K562 (cell line): ENCODE results near the gene OPCML. TPM values are rescaled to one million over a fixed set of nuclear protein-coding genes. Genes with fewer than 3 reads are reported as not detected.

Experiments
- ATAC-seq: fragments of 200-7000 bp; cut with Tn5 transposase; 3 replicates; pipeline ENCODE4 v1.9.1; 2020; ENCODE audit warnings: moderate library complexity
- BruUV-seq: library from RNA; stranded (reverse); fragments of 400-500 nt; replicated peaks from 2 replicates; lab custom pipeline; 2021; lab: Mats Ljungman, UMichigan
- CTCF ChIA-PET: fragments of 300-600 bp; formaldehyde crosslinking; extraction: SDS; loops from one replicate; lab custom pipeline; 2021; ENCODE audit warnings: low intra/inter-chr PET ratio; lab: Yijun Ruan, JAX
- POLR2A ChIA-PET: fragments of 300-600, 350-650 bp; sonication (Branson Sonifier 250); formaldehyde crosslinking; extraction: SDS; loops from one replicate; lab custom pipeline; 2021; ENCODE audit warnings: antibody characterized with exemption, inconsistent platforms; lab: Yijun Ruan, JAX
- DNase-seq, 4 experiments: peaks; one replicate each; pipeline versions ENCODE4 v3.0.0 to v3.0.0-alpha.2; 2011 to 2018; ENCODE audit warnings: low spot score in 3 of 4, mixed read lengths in 3 of 4; ENCODE audit errors: extremely low read depth in 1 of 4
- FAIRE-seq: peaks from 2 replicates; lab custom pipeline; 2011; peaks lifted over from hg19 to GRCh38; lab: Jason Lieb, UNC
- H2AFZ ChIP-seq: 2 replicates; pipeline ENCODE4 v1.6.0; 2011; ENCODE audit warnings: low read depth, low read length, control low read depth, inconsistent platforms
- H3K27ac ChIP-seq: fragments of 200-600 bp; 3 replicates; pipeline ENCODE4 v1.8.0; 2011; ENCODE audit warnings: low read depth, mild to moderate bottlenecking, control low read depth, inconsistent platforms, low read length, moderate library complexity, mixed read lengths; ENCODE audit errors: extremely low read depth
- H3K27me3 ChIP-seq, 2 experiments: fragments of 300-600 bp in 1 of 2; 2 replicates in 1 of 2; 3 replicates in 1 of 2; pipeline versions ENCODE4 v1.6.0 to v1.8.0; 2011; ENCODE audit warnings: inconsistent platforms in 2 of 2, low read length in 2 of 2, mild to moderate bottlenecking in 1 of 2, mixed read lengths in 1 of 2, moderate library complexity in 1 of 2; ENCODE audit not compliant: control insufficient read depth in 2 of 2, insufficient read depth in 2 of 2
- H3K36me3 ChIP-seq: fragments of 300-600 bp; 3 replicates; pipeline ENCODE4 v1.8.0; 2011; ENCODE audit warnings: mild to moderate bottlenecking, low read length, inconsistent platforms; ENCODE audit not compliant: control insufficient read depth, insufficient read depth
- H3K4me1 ChIP-seq, 2 experiments: fragments of 200-600 bp in 1 of 2; replicated peaks in 1 of 2; 2 replicates in 1 of 2; 3 replicates in 1 of 2; pipeline versions ENCODE4 v1.5.1 to v1.8.0; 2011; ENCODE audit warnings: inconsistent platforms in 2 of 2, low read length in 2 of 2, mild to moderate bottlenecking in 1 of 2, mixed read lengths in 1 of 2, moderate library complexity in 1 of 2; ENCODE audit not compliant: control insufficient read depth in 2 of 2, insufficient read depth in 2 of 2
- H3K4me2 ChIP-seq: 2 replicates; pipeline ENCODE4 v1.6.1; 2011; ENCODE audit warnings: low read length, control low read depth, inconsistent platforms, mixed read lengths; ENCODE audit not compliant: insufficient read depth
- H3K4me3 ChIP-seq: fragments of 200-600 bp; sonication (generic), shearing (Covaris generic); 2 replicates; pipeline ENCODE4 v1.5.1; 2016; ENCODE audit warnings: control low read depth, inconsistent platforms
- H3K79me2 ChIP-seq: fragments of 200-600 bp; 3 replicates; pipeline ENCODE4 v1.8.0; 2011; ENCODE audit warnings: low read length, inconsistent platforms; ENCODE audit not compliant: control insufficient read depth, insufficient read depth
- H3K9ac ChIP-seq, 2 experiments: 2 replicates each; pipeline versions ENCODE4 v1.6.0 to v1.6.1; 2011; ENCODE audit warnings: low read depth in 2 of 2, low read length in 2 of 2, control low read depth in 1 of 2, inconsistent platforms in 1 of 2, mild to moderate bottlenecking in 1 of 2, mixed read lengths in 1 of 2; ENCODE audit not compliant: insufficient read depth in 1 of 2
- H3K9me1 ChIP-seq: one replicate; pipeline ENCODE4 v1.6.0; 2011; ENCODE audit warnings: inconsistent platforms, mild to moderate bottlenecking, low read length, moderate library complexity; ENCODE audit not compliant: control insufficient read depth, insufficient read depth
- H3K9me3 ChIP-seq: replicated peaks from 2 replicates; pipeline ENCODE4 v1.5.1; 2011; ENCODE audit warnings: low read depth, low read length, inconsistent platforms; ENCODE audit not compliant: control insufficient read depth, insufficient read depth
- H4K20me1 ChIP-seq: replicated peaks from 2 replicates; pipeline ENCODE4 v1.6.1; 2011; ENCODE audit warnings: low read length, inconsistent platforms, mixed read lengths; ENCODE audit not compliant: control insufficient read depth, insufficient read depth
- BDP1 ChIP-seq: IDR thresholded peaks from 3 replicates; pipeline ENCODE4 v1.6.1; 2011; ENCODE audit not compliant: insufficient read length, insufficient read depth
- CHCHD3 ChIP-seq: fragments of 250-450 bp; sonication (Bioruptor Pico); IDR thresholded peaks from 2 replicates; pipeline ENCODE4 v2.1.2; 2022; ENCODE audit warnings: mild to moderate bottlenecking
- HNRNPLL ChIP-seq: fragments of 200-400 bp; formaldehyde crosslinking; IDR thresholded peaks from 2 replicates; pipeline ENCODE4 v1.6.1; 2017; ENCODE audit warnings: low read length, low read depth, mild to moderate bottlenecking; ENCODE audit not compliant: poor library complexity, severe bottlenecking
- HSF4 ChIP-seq: fragments of 250-450 bp; sonication (Bioruptor Pico); IDR thresholded peaks from 2 replicates; pipeline ENCODE4 v2.1.2; 2022; ENCODE audit warnings: mild to moderate bottlenecking, moderate library complexity, borderline replicate concordance
- L3MBTL2 ChIP-seq: fragments of 450-650 bp; IDR thresholded peaks from 2 replicates; pipeline ENCODE4 v1.6.1; 2016; ENCODE audit warnings: mild to moderate bottlenecking, moderate library complexity
- TSC22D4 ChIP-seq: fragments of 450-650 bp; IDR thresholded peaks from 2 replicates; pipeline ENCODE4 v1.6.1; 2016; ENCODE audit warnings: missing genetic modification characterization, missing biosample characterization, control low read depth
- ZNF282 ChIP-seq: sonication (generic); formaldehyde crosslinking; IDR thresholded peaks from 2 replicates; pipeline ENCODE4 v1.8.1; 2023; ENCODE audit warnings: missing genetic modification reagents
- ZNF311 ChIP-seq: fragments of 250-450 bp; sonication (Bioruptor Pico); IDR thresholded peaks from 2 replicates; pipeline ENCODE4 v1.4.0; 2020; ENCODE audit warnings: mild to moderate bottlenecking, moderate library complexity
- ZNF584 ChIP-seq: fragments of 200-800 bp; sonication (Bioruptor generic); IDR thresholded peaks from 2 replicates; pipeline ENCODE4 v1.6.1; 2016; ENCODE audit warnings: low read depth, mild to moderate bottlenecking, missing genetic modification characterization, missing compliant biosample characterization
- WGBS: fragments of 100-300 bp; shearing (Covaris generic); methylation state at CpG from one replicate; pipeline ENCODE4 v1.1.6; 2016; ENCODE audit warnings: low coverage, mixed read lengths; ENCODE audit not compliant: insufficient coverage; ENCODE audit errors: missing lambda C conversion rate; 5-methylcytosine and 5-hydroxymethylcytosine counted together
- in situ Hi-C: fragments of 300-500 bp; cut with MboI; formaldehyde crosslinking; loops from 4 replicates; pipeline ENCODE4 v1.15.0; 2018; ENCODE audit warnings: inconsistent platforms, mixed read lengths
- intact Hi-C: fragments of 100-400 bp; cut with micrococcal nuclease; formaldehyde crosslinking; loops from 2 replicates; pipeline ENCODE4 v1.14.2; 2022
- polyA plus RNA-seq, 8 experiments: library from polyadenylated mRNA; depleted of rRNA in 4 of 8; stranded (reverse) in 5 of 8; unstranded in 3 of 8; fragments of >200 nt; fragmentation: Nextera tagmentation in 2 of 8; fragmentation: Illumina TruSeq in 1 of 8; extraction: Ambion mirVana in 2 of 8; extraction: Trizol in 1 of 8; gene quantifications; 2 replicates each; pipeline versions ENCODE4 v1.2.1 to v1.2.3, GENCODE V29; 2011 to 2014; ENCODE audit warnings: inconsistent platforms in 1 of 8, missing spikeins in 1 of 8
- total RNA-seq, 7 experiments: library from RNA; depleted of rRNA in 6 of 7; stranded (reverse); fragments of >200 nt in 6 of 7; fragmentation: Illumina TruSeq in 2 of 7; extraction: Trizol in 2 of 7; gene quantifications; 2 replicates each; pipeline versions ENCODE4 v1.2.1 to v1.2.3, GENCODE V29; 2011 to 2021; ENCODE audit warnings: low replicate concordance in 1 of 7
- TF ChIP-seq, protein P1 (sequence below), 2 experiments: fragments of 250-450 bp in 1 of 2; fragments of 450-650 bp in 1 of 2; sonication (Bioruptor Pico) in 1 of 2; IDR thresholded peaks; 2 replicates each; pipeline versions ENCODE4 v1.6.1 to v1.8.0; 2016 to 2021; ENCODE audit warnings: mild to moderate bottlenecking in 2 of 2, moderate library complexity in 2 of 2, missing compliant biosample characterization in 1 of 2, missing genetic modification characterization in 1 of 2
- TF ChIP-seq, protein P2 (sequence below): fragments of 250-450 bp; sonication (Bioruptor Pico); IDR thresholded peaks from 2 replicates; pipeline ENCODE4 v1.8.0; 2021; ENCODE audit warnings: mild to moderate bottlenecking, moderate library complexity
- TF ChIP-seq, protein P3 (sequence below): fragments of 250-450 bp; sonication (Bioruptor Pico); IDR thresholded peaks from 2 replicates; pipeline ENCODE4 v1.8.0; 2021; ENCODE audit warnings: borderline replicate concordance, mild to moderate bottlenecking, moderate library complexity; ENCODE audit not compliant: poor library complexity, severe bottlenecking

The OPCML gene
- total and polyA plus RNA-seq, 9 of the 15 experiments (the other 6 are each of a cell fraction or from before 2014, with no cell fraction given) = not detected

DNA sequence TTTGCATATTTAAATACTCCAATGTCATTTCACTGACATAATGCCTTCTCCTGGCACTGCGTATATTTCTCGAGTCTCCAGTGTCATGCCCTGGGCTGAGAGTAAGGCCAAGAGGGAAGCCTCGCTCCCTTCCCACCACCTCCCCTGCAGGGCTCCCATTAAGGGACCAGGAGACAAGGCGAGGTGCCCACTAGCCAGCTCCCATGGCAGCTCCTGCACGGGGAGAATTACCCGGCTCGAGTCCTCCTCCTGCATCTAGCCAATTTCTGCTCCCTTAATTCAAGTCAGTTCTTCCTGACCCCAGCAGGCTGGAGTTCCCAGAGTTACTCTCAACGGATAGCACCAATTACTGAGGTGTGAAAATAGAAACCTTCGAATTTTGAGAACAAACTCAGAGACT, 31.9 kb downstream of the OPCML start:
- no peak for ATAC-seq
- DNase-seq = no peak
- no TSS peak for BruUV-seq
- WGBS = 0% methylated on average over 9 of the region's 9 CpGs
- Histone ChIP-seq H3K79me2 (no peaks in the 10 kb centered on the region), H3K9me1 (no peaks in the 10 kb centered on the region), H3K27ac (no peak overlapping the region), H2AFZ (no peak overlapping the region), H3K9me3 (no peaks in the 10 kb centered on the region), H3K4me3 (no peak overlapping the region), H3K36me3 (no peaks in the 10 kb centered on the region), H3K27me3 (no peaks in the 10 kb centered on the region), H3K9ac (no peak overlapping the region), H4K20me1 (no peaks in the 10 kb centered on the region), H3K4me2 (no peak overlapping the region), H3K4me1 (no peaks in the 10 kb centered on the region)
- CTCF ChIA-PET = no interaction called here
- POLR2A ChIA-PET = no interaction called here
- in situ Hi-C loops (no loop called here), intact Hi-C loops (no loop called here)
- TF ChIP-seq HSF4 (CRISPR knock-in tag) (no peak), ZNF282 (CRISPR knock-in tag) (no peak), ZNF311 (no peak)
- TF ChIP-seq, protein P1, sequence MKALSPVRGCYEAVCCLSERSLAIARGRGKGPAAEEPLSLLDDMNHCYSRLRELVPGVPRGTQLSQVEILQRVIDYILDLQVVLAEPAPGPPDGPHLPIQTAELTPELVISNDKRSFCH (CRISPR knock-in tag; IDR thresholded peaks at IDR 0.05) = no peak
- TF ChIP-seq, protein P1 (tag; IDR thresholded peaks at IDR 0.05) = no peak
- no peak for FAIRE-seq

DNA sequence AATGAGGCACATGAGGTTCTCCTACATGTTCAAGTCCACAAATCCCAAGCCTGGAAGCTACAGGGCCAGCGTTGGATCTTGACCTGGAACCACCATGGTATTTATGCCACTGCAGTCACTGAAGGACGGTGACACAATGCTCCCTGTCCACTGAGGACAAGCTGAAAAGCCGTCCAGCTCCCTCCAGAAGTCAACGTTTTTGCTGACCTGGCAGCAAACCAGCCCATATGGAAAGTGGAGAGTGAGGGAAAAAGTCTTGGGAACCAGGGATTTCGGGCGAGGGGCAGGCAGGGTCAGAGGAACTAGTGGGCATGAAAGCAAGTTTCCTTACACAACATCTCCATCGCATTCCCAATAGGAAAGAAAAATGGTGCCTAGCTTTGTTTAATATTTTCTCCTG, 33.3 kb downstream of the OPCML start:
- intact Hi-C loops = no loop called here
- no peak overlapping the region for H3K4me2 ChIP-seq
- H3K27ac ChIP-seq = no peak overlapping the region
- ATAC-seq (no peak), FAIRE-seq (no peak), DNase-seq (no peak)
- no peaks in the 10 kb centered on the region for H3K79me2 ChIP-seq
- POLR2A ChIA-PET = no interaction called here
- in situ Hi-C loops = no loop called here
- no peaks in the 10 kb centered on the region for H3K27me3 ChIP-seq
- H3K9me3 ChIP-seq = no peaks in the 10 kb centered on the region
- no peak overlapping the region for H3K9ac ChIP-seq
- no TSS peak for BruUV-seq
- CTCF ChIA-PET = no interaction called here
- H3K4me1 ChIP-seq = no peaks in the 10 kb centered on the region
- 0% methylated on average over 7 of the region's 7 CpGs for WGBS
- no peak overlapping the region for H2AFZ ChIP-seq
- no peaks in the 10 kb centered on the region for H3K36me3 ChIP-seq
- H3K4me3 ChIP-seq = no peak overlapping the region
- H4K20me1 ChIP-seq = no peaks in the 10 kb centered on the region
- H3K9me1 ChIP-seq = no peaks in the 10 kb centered on the region
- no peak for TF ChIP-seq CHCHD3
- no peak for TF ChIP-seq BDP1
- TF ChIP-seq HNRNPLL = no peak
- TF ChIP-seq L3MBTL2 = no peak
- TF ChIP-seq, protein P2, sequence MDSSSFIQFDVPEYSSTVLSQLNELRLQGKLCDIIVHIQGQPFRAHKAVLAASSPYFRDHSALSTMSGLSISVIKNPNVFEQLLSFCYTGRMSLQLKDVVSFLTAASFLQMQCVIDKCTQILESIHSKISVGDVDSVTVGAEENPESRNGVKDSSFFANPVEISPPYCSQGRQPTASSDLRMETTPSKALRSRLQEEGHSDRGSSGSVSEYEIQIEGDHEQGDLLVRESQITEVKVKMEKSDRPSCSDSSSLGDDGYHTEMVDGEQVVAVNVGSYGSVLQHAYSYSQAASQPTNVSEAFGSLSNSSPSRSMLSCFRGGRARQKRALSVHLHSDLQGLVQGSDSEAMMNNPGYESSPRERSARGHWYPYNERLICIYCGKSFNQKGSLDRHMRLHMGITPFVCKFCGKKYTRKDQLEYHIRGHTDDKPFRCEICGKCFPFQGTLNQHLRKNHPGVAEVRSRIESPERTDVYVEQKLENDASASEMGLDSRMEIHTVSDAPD (CRISPR knock-in tag) = no peak
- no peak for TF ChIP-seq TSC22D4 (tag)
- TF ChIP-seq, protein P3, sequence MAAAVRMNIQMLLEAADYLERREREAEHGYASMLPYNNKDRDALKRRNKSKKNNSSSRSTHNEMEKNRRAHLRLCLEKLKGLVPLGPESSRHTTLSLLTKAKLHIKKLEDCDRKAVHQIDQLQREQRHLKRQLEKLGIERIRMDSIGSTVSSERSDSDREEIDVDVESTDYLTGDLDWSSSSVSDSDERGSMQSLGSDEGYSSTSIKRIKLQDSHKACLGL (CRISPR knock-in tag) = no peak
- TF ChIP-seq ZNF584 (CRISPR knock-in tag) = no peak
